NB4 (cell line): ENCODE data around the gene SNAP25.

Experiments used
- DNase-seq: peaks from one replicate; pipeline ENCODE4 v3.0.0; 2010; ENCODE audit warnings: low read depth
- H3K4me3 ChIP-seq: one replicate; pipeline ENCODE4 v1.5.1; 2011; ENCODE audit warnings: mild to moderate bottlenecking, low read depth, low read length, moderate library complexity
- MAX ChIP-seq: IDR thresholded peaks from 2 replicates; pipeline ENCODE4 v1.6.1; 2011; ENCODE audit warnings: low read depth, low read length
- MYC ChIP-seq: IDR thresholded peaks from 2 replicates; pipeline ENCODE4 v1.6.1; 2011; ENCODE audit warnings: low read depth, low read length
- POLR2A ChIP-seq: IDR thresholded peaks from 2 replicates; pipeline ENCODE4 v1.6.1; 2011; ENCODE audit warnings: mild to moderate bottlenecking; ENCODE audit not compliant: insufficient read length; ENCODE audit errors: extremely low read depth
- TF ChIP-seq, protein P1 (sequence below): IDR thresholded peaks from one replicate; pipeline ENCODE4 v1.5.1; 2012; ENCODE audit warnings: low read depth, low read length

Gene SNAP25

GRCh38 chr20:10347086-10347880, 128.7 kb downstream of the SNAP25 start:
- H3K4me3 ChIP-seq, result no peak overlapping the region
- TF ChIP-seq, protein P1, sequence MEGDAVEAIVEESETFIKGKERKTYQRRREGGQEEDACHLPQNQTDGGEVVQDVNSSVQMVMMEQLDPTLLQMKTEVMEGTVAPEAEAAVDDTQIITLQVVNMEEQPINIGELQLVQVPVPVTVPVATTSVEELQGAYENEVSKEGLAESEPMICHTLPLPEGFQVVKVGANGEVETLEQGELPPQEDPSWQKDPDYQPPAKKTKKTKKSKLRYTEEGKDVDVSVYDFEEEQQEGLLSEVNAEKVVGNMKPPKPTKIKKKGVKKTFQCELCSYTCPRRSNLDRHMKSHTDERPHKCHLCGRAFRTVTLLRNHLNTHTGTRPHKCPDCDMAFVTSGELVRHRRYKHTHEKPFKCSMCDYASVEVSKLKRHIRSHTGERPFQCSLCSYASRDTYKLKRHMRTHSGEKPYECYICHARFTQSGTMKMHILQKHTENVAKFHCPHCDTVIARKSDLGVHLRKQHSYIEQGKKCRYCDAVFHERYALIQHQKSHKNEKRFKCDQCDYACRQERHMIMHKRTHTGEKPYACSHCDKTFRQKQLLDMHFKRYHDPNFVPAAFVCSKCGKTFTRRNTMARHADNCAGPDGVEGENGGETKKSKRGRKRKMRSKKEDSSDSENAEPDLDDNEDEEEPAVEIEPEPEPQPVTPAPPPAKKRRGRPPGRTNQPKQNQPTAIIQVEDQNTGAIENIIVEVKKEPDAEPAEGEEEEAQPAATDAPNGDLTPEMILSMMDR, result no peak
- TF ChIP-seq MAX (no peak), POLR2A (no peak), MYC (no peak)
- DNase-seq, result no peak

- TF ChIP-seq MYC (no peak), POLR2A (no peak), MAX (no peak)
- TF ChIP-seq, protein P1, result no peak
Observed at GRCh38 chr20:10349118-10349517, 130.5 kb downstream of the SNAP25 start.

GRCh38 chr20:10350188-10350842, 131.7 kb downstream of the SNAP25 start:
- no peak for TF ChIP-seq POLR2A
- TF ChIP-seq MYC, result no peak
- no peak overlapping the region for H3K4me3 ChIP-seq
- no peak for DNase-seq

More at GRCh38 chr20:10349118-10349517, 130.5 kb downstream of the SNAP25 start:
- DNase-seq, result no peak
- no peak overlapping the region for H3K4me3 ChIP-seq

DNA sequence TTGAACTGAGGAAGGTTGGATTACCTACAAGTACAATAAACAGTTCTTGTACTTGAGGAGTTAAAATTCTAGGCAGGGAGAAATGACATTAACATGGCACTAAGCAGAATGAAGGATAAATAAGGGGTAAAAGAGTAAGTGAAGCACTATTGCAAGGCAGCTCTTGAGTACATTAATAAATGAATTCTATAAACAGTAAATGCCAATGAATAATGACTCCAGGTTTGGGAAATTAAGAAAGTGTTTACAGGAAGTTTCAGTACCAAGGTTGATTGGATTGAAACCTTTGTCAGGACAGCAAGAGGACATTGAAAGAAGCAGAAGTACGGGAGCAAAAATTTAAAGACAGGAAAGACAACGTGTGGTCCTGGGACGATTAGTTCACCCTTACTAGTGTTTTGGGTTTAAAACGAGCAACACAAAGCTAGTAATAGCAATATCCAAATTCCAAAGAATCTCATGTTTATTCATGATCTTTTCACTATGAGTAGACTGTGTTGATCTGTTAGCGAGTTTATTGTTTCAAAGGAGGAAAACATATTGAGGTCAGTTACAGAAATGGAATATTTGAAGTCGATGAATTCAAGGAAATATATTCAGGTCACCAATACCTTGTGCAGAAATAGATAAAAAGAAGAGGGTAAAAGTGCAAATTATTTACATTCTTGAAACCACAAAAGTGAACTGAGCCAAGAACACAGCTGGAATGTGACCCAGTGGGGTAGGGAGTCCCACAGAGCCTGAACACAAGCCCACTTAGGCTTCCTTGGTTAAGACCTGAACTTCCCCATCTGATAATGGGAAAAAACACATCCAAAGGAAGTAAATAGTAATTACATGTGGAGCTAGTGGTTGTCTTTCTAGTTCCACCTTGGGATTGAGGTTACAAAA, 134.5 kb downstream of the SNAP25 start:
- TF ChIP-seq MYC (no peak), POLR2A (no peak), MAX (no peak)
- TF ChIP-seq, protein P1, result no peak
- H3K4me3 ChIP-seq, result no peak overlapping the region
- DNase-seq, result no peak

DNA sequence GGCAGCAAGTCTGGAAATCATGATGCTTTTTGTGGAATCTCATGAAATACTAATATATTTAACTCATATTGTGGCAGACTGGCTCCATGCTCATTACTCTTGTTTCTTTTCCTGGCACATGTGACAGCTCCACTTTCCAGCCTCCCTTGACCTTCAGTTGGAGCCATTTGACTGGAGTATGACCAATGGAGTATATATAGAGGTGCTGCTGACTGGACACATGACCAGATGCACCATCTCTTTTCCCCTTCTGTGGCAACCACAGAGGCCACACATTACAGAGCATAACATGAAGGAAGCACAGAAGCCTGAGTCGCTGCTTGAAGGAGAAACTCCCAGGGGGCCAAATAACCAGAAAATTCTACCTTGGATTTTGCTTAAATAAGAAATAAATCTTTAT, 138.0 kb downstream of the SNAP25 start:
- H3K4me3 ChIP-seq, result no peak overlapping the region
- DNase-seq, result no peak
- TF ChIP-seq, protein P1, result no peak
- no peak for TF ChIP-seq MAX
- TF ChIP-seq POLR2A, result no peak
- no peak for TF ChIP-seq MYC
